ENCODE data around the gene ATN1.

The ATN1 gene

GRCh38 chr12:6970096-6970527, 42.4 kb downstream of the ATN1 start (continued):
- TF ChIP-seq ZNF639 (tag by site-specific recombination; IDR thresholded peaks at IDR 0.05): no peak
- TF ChIP-seq ZNF791 (tag by site-specific recombination; IDR thresholded peaks at IDR 0.05): no peak

GRCh38 chr12:6974180-6974579, 46.4 kb downstream of the ATN1 start:
- POLR2A ChIA-PET: no interaction called here
- no peak overlapping the region for H3K27ac ChIP-seq (ENCODE audit: extremely low read depth, low read depth, low read length)

More at GRCh38 chr12:6974180-6974579, 46.4 kb downstream of the ATN1 start:
- CTCF ChIA-PET: interaction anchor here (1.1 to 1.9 kb wide), 4 partner anchors 28 to 119 kb away, joined by 3 to 9 read pairs (median 6); partner anchors contain the start of gene LPCAT3
- Histone ChIP-seq H3K4me1 (ENCODE audit: control insufficient read depth, insufficient read depth, low read length) (0 out of 2 replicates have a peak, but pooled peaks cover 4% of the 10 kb centered on the region), H3K9me3 (ENCODE audit: control insufficient read depth, insufficient read depth, low read depth, low read length) (no peaks in the 10 kb centered on the region), H3K36me3 (ENCODE audit: control insufficient read depth in 2 of 2, insufficient read depth in 1 of 2, low read length in 2 of 2) (peaks cover 13 to 67% of the 10 kb centered on the region in 2 experiments), H3K4me3 (ENCODE audit: low read depth, low read length) (no peak overlapping the region)
- no peak for TF ChIP-seq ZNF513 (tag by site-specific recombination; IDR thresholded peaks at IDR 0.05)
- TF ChIP-seq ZNF140 (tag by site-specific recombination; IDR thresholded peaks at IDR 0.05): no peak
- no peak for TF ChIP-seq ZNF571 (tag by site-specific recombination; IDR thresholded peaks at IDR 0.05)
- no peak for TF ChIP-seq REST (tag by site-specific recombination; IDR thresholded peaks at IDR 0.05)
- TF ChIP-seq ZNF510 (tag by site-specific recombination; IDR thresholded peaks at IDR 0.05; ENCODE audit: insufficient replicate concordance): no peak
- no peak for TF ChIP-seq ZNF311 (tag by site-specific recombination; IDR thresholded peaks at IDR 0.05; ENCODE audit: borderline replicate concordance)
- TF ChIP-seq ZNF19 (tag by site-specific recombination; IDR thresholded peaks at IDR 0.05; ENCODE audit: low read depth): no peak
- no peak for TF ChIP-seq ZEB2 (tag by site-specific recombination; IDR thresholded peaks at IDR 0.05)
- TF ChIP-seq ZNF391 (tag by site-specific recombination; IDR thresholded peaks at IDR 0.05; ENCODE audit: borderline replicate concordance, low read depth): no peak
- no peak for TF ChIP-seq ZSCAN16 (tag by site-specific recombination; IDR thresholded peaks at IDR 0.05)
- TF ChIP-seq ZBTB10 (tag by site-specific recombination; IDR thresholded peaks at IDR 0.05): no peak
- TF ChIP-seq ZNF707 (tag by site-specific recombination; IDR thresholded peaks at IDR 0.05): no peak
- no peak for TF ChIP-seq ZNF561 (tag by site-specific recombination; IDR thresholded peaks at IDR 0.05; ENCODE audit: borderline replicate concordance)
- TF ChIP-seq SCRT1 (tag by site-specific recombination; IDR thresholded peaks at IDR 0.05; ENCODE audit: borderline replicate concordance): no peak
- TF ChIP-seq ZNF639 (tag by site-specific recombination; IDR thresholded peaks at IDR 0.05): no peak
